Measurements from ENCODE around the gene METTL1. TPM values are rescaled to one million over a fixed set of nuclear protein-coding genes. Genes with fewer than 3 reads are reported as not detected.
"Not testable (repeated sequence)": the region's sequence is repeated elsewhere in the genome, so short reads cannot be mapped to it uniquely, and the experiment has no call there.

Gene METTL1
- total and polyA plus RNA-seq, 2 donors (not counting 1 experiment from before 2014, with no cell fraction given), result 9.1 to 9.2 TPM

GRCh38 chr12:57722716-57723629 is 48.9 kb downstream of the METTL1 start:
- no peaks in the 10 kb centered on the region for H3K79me2 ChIP-seq (ENCODE audit: control insufficient read depth, insufficient read depth, low read length)
- peaks cover 0 to 7% (median 0%) of the 10 kb centered on the region in 3 donors for H3K9me3 ChIP-seq (ENCODE audit: control extremely low read depth in 1 of 3, control insufficient read depth in 2 of 3, insufficient read depth in 1 of 3, low read length in 2 of 3)
- peaks cover 8 to 16% of the 10 kb centered on the region in 2 donors for H3K4me1 ChIP-seq (ENCODE audit: control insufficient read depth in 2 of 2, insufficient read depth in 2 of 2, low read length in 2 of 2)
- Mint-ChIP-seq H3K9me3 (ENCODE audit: insufficient read depth) (no peaks in the 10 kb centered on the region), H3K4me1 (peaks cover 16% of the 10 kb centered on the region), H3K27ac (peak overlapping the region; percentile 20), H3K27me3 (no peaks in the 10 kb centered on the region), H3K4me3 (no peak overlapping the region)
- H3K27me3 ChIP-seq (replicated peaks in 1 of 4; ENCODE audit: control extremely low read depth in 1 of 4, control insufficient read depth in 3 of 4, insufficient read depth in 4 of 4, low read length in 3 of 4), result no peaks in the 10 kb centered on the region
- H3K9ac ChIP-seq (ENCODE audit: low read length), result no peak overlapping the region
- no peak overlapping the region for H3K27ac ChIP-seq (ENCODE audit: low read length in 2 of 2)
- intact Hi-C loops (cut with micrococcal nuclease), result no loop called here
- H4K20me1 ChIP-seq (ENCODE audit: control insufficient read depth, insufficient read depth, low read length, poor library complexity, severe bottlenecking), result peaks cover 11% of the 10 kb centered on the region
- H2AFZ ChIP-seq (ENCODE audit: insufficient read depth, low read depth, low read length, poor library complexity, severe bottlenecking), result no peak overlapping the region
- ATAC-seq (ENCODE audit: low read depth), result no peak
- TF ChIP-seq EZH2 (IDR thresholded peaks at IDR 0.05; ENCODE audit: borderline replicate concordance, insufficient read depth, low read depth, low read length, poor library complexity, severe bottlenecking) (no peak), CTCF (IDR thresholded peaks at IDR 0.05) (no peak)
- no peak overlapping the region for H3K4me3 ChIP-seq (ENCODE audit: control extremely low read depth in 1 of 5, extremely low read depth in 1 of 5, insufficient read depth in 1 of 5, low read depth in 2 of 5, low read length in 4 of 5)
- ChIA-PET POLR2A (interaction anchor here (0.6 kb wide), 1 partner anchor 1710 kb away, joined by 5 read pairs; no protein-coding TSS in a partner anchor), CTCF (interaction anchor here (0.5 kb wide), 1 partner anchor 34 kb away, joined by 4 read pairs; no protein-coding TSS in a partner anchor)
- 88% methylated on average over 4 of the region's 11 CpGs for WGBS (ENCODE audit: insufficient coverage)
- no peak overlapping the region for H3K4me2 ChIP-seq (replicated peaks; ENCODE audit: low read depth, low read length, poor library complexity, severe bottlenecking)
- DNase-seq, result no peak
- H3K36me3 ChIP-seq (replicated peaks in 1 of 2; ENCODE audit: control extremely low read depth in 1 of 2, control insufficient read depth in 1 of 2, extremely low read depth in 1 of 2, insufficient read depth in 2 of 2, low read length in 1 of 2), result peaks cover 0 to 58% of the 10 kb centered on the region in 2 experiments

DNA sequence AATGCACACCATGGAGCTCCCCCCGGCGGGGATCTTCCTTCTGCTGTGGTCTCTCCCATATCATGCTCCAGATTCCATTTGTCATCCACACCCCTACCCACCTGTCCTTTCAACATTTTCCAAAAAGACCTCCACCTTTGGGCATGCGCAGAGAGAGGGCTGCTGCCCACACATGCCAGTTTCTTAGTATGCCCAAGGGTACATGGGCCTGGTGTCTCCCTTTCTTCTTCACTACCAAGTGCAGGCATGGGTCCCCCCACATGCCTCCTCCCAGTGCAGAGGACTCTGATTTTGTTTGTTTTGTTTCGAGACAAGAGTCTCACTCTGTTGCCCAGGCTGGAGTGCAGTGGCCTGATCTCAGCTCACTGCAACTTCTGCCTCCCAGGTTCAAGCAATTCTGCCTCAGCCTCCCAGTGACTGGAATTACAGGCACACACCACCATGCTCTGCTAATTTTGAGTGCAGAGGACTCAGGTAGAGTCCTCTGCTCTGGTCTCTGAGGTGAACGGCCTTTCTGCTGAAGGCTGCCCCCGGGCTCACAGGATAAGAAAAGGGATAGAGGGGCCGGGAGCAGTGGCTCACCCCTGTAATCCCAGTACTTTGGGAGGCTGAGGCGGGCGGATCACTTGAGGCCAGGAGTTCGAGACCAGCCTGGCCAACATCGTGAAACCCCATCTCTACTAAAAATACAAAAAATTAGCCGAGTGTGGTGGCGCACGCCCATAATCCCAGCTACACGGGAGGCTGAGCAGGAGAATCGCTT is 49.9 kb downstream of the METTL1 start:
- ATAC-seq (ENCODE audit: low read depth); CTCF ChIA-PET; H3K4me3 Mint-ChIP-seq: not testable (repeated sequence)

More for the DNA sequence above, 49.9 kb downstream of the METTL1 start:
- H3K9me3 Mint-ChIP-seq (ENCODE audit: insufficient read depth); H3K27me3 ChIP-seq (replicated peaks in 1 of 4; ENCODE audit: control extremely low read depth in 1 of 4, control insufficient read depth in 3 of 4, insufficient read depth in 4 of 4, low read length in 3 of 4); H2AFZ ChIP-seq (ENCODE audit: insufficient read depth, low read depth, low read length, poor library complexity, severe bottlenecking); H3K27ac ChIP-seq (ENCODE audit: low read length in 2 of 2); H3K9me3 ChIP-seq (ENCODE audit: control extremely low read depth in 1 of 3, control insufficient read depth in 2 of 3, insufficient read depth in 1 of 3, low read length in 2 of 3); H3K27me3 Mint-ChIP-seq; H3K4me2 ChIP-seq (replicated peaks; ENCODE audit: low read depth, low read length, poor library complexity, severe bottlenecking); H3K4me3 ChIP-seq (ENCODE audit: control extremely low read depth in 1 of 5, extremely low read depth in 1 of 5, insufficient read depth in 1 of 5, low read depth in 2 of 5, low read length in 4 of 5); DNase-seq; H3K27ac Mint-ChIP-seq; intact Hi-C loops (cut with micrococcal nuclease); H3K9ac ChIP-seq (ENCODE audit: low read length); POLR2A ChIA-PET; H3K79me2 ChIP-seq (ENCODE audit: control insufficient read depth, insufficient read depth, low read length): not testable (repeated sequence)
- Histone ChIP-seq H4K20me1 (ENCODE audit: control insufficient read depth, insufficient read depth, low read length, poor library complexity, severe bottlenecking) (peaks cover 20% of the 10 kb centered on the region), H3K36me3 (replicated peaks in 1 of 2; ENCODE audit: control extremely low read depth in 1 of 2, control insufficient read depth in 1 of 2, extremely low read depth in 1 of 2, insufficient read depth in 2 of 2, low read length in 1 of 2) (peaks cover 1 to 55% of the 10 kb centered on the region in 2 experiments), H3K4me1 (ENCODE audit: control insufficient read depth in 2 of 2, insufficient read depth in 2 of 2, low read length in 2 of 2) (peaks cover 8 to 16% of the 10 kb centered on the region in 2 donors)
- peaks cover 15% of the 10 kb centered on the region for H3K4me1 Mint-ChIP-seq
- 96% methylated on average over 10 of the region's 16 CpGs for WGBS (ENCODE audit: insufficient coverage)
